ENCODE measurements around the gene TCAIM.
"Not testable (repeated sequence)": the region's sequence is repeated elsewhere in the genome, so short reads cannot be mapped to it uniquely, and the experiment has no call there.

The TCAIM gene

DNA sequence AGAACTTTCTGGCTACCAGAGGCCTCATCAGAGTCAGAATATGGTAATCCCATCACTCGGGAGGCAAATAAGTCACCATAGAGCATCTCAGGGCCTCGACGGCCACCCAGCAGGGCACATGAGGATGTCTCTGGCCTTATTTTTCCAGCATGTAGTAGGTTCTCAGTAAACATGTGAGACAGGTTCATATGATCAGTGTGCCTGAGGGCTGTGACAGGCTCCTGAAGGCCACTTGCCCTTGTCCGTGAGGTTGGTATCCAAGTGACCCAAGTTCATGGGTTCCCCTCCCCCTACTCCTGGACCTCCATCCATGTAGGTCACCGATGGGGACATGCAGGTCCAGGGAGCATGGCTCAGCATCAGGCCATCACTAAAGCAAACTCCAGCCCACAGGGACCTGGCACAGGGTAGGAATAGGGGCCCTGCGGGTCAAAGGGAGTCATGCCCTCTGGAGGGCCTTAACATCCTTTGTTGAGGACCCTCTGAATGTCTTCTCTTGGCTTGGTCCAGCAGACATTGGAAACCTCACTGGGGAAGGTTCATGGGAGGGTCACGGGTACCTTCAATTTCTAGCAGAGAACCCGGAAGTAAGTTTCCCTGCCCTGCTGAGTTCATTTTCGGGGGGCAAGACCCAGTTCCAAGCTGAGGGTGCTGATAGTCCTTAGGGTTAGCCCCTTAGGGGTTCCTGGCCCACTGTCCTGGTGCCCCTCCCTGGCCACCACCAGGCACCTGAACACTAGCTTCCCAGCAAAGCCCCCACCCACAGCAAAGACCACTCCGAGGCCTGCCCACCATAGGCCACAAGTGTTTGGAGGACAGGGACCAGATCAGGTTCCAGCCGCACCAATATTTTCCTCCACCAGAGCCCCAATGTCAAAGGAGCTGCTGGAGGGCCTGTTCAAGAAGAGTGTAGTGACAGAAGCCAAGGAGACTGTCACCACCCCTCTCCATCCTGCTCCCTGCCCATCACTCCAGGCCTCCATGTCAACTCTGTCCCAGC, 77.8 kb downstream of the TCAIM start:
- FAIRE-seq, result no peak

- FAIRE-seq, result not testable (repeated sequence)
Observed at GRCh38 chr3:44418118-44418517, 79.6 kb downstream of the TCAIM start.

- no peak for FAIRE-seq
Observed at GRCh38 chr3:44418549-44418948, 80.0 kb downstream of the TCAIM start.

- FAIRE-seq, result no peak
Observed at GRCh38 chr3:44419116-44419922, 80.8 kb downstream of the TCAIM start.

DNA sequence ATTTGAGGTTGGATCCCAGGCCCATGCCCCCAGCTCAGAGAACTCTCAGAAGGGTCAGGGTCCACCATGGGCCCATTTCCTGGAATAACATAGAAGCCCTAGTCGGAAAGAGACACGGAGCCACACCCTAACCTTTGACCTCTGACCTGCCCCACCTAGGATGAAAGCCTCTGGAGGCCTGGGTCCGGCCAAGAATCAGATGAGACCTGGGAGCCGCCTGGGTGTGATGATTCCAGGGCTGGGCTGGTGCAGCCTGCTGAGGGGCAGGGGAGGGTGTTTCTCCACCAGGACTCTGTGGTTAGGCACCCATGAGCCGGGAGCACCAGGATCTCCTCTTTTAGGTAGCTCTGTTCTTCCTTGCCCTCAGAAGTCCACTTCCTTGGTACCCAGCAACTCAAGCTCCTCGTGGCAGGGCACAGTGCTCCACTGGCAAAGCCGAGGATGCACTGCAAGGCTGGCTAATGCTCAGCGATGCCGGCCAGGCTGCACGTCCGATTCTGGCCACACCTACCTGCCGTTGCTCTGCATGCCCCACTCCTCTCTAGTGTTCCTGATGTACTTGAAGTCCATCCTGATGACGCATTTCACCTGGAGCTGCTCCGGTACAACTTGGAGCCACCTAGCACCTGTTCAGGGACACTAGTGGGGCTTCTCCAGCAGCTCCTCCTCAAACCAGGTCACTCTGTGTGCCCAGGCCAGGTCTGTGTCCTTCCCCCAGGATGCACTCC, 81.5 kb downstream of the TCAIM start:
- FAIRE-seq, result no peak

DNA sequence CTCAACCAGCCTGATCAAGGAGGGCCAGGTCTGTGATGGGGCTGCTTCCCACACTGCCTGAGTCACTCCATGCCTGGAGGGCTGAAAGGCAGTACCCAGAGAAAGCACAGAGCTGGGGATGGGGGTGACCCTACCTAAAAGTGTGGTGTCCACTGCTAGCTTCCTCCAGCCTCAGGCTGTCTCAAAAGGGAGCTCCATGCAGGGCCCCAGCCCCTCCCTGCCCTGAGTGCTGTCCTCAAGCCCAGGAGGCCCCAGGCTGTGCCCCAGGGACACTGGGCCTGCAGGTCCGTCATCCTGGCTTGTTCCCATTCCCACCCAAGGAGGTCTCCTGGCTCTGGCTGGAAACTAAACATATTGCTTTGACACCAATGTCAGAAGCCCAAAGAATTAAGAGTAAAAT, 82.1 kb downstream of the TCAIM start:
- FAIRE-seq, result no peak

DNA sequence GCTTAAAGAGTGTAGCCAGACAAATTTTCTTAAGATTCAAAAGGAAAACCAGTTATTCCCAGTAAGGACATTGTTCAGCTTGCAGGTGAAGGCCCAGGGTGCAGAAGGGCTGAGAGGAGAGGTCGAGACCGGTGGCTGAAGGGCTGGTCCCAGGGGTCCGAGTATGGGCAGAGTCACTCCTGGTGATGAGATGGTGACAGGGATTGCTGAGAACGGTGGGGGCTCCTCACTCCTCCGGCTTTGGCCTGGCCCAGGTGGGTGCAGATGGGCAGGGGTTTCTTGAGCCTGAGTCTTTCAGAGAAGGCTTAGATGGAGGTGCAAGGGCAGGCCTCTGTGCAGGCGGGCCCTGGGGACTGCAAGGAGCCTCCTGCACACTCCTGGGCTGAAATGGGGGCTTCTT, 82.7 kb downstream of the TCAIM start:
- no peak for FAIRE-seq

DNA sequence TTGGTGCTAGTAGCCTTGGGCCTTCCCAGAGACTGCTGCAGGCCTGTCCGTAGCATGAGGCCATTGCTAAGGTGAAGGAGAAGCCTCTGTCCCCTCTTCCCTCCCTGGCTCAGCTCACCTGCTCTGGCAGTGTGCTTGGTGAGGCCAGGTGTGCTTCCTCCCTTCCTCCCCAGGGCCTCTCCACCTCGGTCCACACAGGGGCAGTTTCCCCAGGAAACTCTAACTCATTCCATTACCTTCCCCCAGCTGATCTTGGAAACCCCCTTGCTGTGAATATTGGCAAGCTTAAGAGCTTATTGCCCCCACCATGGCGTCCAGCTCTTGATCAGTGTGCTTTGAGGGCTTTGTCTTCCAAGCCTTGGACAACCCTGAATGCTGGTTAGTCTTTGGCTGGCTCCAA, 86.2 kb downstream of the TCAIM start:
- no peak for FAIRE-seq

- FAIRE-seq, result no peak
Observed at GRCh38 chr3:44427683-44428082, 89.1 kb downstream of the TCAIM start.

GRCh38 chr3:44428910-44429309, 90.3 kb downstream of the TCAIM start:
- FAIRE-seq, result no peak

DNA sequence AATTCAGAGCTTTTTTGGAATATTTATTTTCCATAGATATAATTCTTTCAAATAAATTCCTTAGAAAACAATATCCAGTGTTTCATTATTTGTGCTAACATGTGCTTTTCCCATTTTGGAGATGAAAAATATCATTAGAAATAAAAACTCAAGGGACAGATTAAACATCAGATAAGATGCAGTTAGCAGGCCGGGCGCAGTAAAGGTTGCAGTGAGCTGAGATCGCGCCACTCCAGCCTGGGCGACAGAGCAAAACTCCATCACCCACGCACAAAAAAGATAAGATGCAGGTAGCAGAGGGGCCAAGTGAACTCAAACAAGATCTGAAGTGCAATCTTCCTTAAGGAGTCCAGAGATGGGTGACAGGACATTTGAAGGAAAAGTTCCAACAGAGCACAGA, 90.9 kb downstream of the TCAIM start:
- FAIRE-seq, result no peak

GRCh38 chr3:44430466-44430865, 91.9 kb downstream of the TCAIM start:
- no peak for FAIRE-seq

- no peak for FAIRE-seq
Observed at GRCh38 chr3:44434834-44435510, 96.4 kb downstream of the TCAIM start.

- FAIRE-seq, result no peak
Observed at GRCh38 chr3:44436181-44436580, 97.6 kb downstream of the TCAIM start.

DNA sequence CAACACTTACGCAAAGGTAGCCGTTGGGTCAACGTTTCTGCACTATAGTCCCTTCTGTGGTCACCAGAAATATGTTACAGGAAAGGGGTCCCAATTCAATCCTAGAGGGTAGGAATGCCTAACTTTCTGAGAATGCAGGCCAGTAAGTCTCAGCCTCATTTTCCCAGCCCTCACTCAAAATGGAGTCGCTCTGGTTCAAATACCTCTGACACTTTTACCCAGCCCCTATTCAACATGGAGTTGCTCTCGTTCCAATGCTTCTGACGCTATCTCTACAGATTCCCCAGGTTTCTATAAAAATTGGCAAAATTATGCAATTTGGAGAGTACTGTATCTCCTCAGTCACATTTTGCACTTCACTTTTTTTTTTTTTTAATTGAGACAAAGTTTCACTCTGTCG, 99.2 kb downstream of the TCAIM start:
- FAIRE-seq, result no peak

DNA sequence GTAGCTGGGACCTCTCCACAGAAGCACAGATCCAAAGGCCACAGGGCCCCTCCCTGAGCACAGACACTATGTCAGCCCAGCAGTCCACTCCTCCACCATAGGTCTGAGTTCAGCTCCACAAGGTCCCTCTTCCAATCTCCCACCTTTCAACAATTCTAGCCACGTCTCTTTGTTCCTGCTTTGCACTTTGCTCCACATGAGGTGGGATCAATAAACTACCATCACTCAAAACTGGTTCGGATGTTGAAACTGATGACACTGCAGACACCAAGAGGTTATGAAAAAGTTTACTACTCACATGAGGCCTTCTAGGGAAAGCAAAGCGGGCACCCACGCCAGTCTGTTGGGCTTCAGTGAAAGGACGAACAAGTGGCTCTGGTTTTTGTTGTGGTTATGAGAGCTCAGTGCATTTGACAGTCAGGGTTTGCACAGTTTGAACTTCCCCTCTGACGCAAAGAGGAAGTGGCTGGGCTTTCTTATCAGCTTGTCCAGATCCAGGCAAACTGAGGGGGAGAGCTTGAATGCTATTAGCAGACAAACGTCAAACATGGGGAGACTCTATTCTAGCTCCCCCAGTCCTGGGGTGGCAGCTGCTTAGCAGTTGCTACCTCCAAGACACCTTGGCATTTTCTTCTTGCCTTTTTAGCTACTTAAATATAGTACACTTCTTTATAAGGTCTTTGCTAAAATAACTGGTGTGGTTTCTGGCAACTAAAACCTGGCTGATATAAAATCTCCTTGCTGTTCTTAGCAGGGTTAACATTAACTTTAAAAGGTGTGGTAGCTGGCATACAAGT, 101.1 kb downstream of the TCAIM start:
- FAIRE-seq, result no peak

DNA sequence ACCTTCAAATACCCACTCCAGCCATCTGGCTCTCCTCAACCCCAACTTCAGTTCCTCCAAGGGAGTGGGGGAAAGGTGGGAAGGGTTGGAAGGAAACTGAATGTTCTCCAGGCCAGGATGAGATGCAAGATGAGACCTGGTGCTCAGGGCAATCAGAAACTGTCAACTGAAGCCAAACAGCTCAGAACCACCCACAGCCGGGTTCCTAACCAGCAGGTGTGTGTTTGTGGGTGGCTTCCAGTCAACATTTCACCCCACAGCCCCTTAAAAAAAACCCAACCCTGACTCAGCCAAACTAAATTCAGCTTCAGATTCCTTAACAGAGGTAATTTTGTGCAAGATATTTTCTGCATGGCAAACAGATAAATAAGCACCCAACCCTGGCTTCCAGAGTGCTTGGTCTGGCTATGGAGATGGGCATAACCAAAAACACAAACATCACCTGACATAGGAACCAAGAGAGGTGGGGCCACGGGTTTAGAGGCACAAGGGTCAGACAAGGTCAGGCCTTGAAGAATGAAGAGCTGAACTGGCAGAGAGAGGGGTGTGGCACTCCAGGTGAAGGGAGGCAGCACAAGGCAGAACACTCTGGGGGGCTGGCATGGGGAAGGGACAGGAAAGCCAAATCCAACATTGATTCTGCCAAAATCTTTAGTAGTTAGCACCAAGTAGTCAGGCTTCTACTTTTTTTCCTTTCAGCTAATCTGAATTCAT, 104.2 kb downstream of the TCAIM start:
- no peak for FAIRE-seq

DNA sequence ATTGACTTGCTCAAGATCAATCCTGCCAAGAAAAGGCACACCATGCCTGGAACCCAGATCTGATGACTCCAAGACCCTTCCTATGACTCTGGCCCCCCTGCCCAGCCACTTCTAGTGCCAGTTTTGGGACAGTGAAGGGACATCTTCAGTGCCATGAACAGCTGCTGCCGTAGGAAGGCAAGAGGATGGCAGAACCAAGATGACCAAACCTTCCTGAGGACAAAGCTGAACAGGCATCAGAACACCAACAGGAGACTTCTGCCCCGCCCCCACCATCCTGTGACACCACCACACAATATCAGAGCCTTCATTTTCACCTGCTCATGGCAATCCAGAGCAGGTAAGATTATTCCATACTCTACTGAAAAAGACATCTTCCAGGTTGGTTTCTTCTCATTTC, 105.9 kb downstream of the TCAIM start:
- FAIRE-seq, result no peak

DNA sequence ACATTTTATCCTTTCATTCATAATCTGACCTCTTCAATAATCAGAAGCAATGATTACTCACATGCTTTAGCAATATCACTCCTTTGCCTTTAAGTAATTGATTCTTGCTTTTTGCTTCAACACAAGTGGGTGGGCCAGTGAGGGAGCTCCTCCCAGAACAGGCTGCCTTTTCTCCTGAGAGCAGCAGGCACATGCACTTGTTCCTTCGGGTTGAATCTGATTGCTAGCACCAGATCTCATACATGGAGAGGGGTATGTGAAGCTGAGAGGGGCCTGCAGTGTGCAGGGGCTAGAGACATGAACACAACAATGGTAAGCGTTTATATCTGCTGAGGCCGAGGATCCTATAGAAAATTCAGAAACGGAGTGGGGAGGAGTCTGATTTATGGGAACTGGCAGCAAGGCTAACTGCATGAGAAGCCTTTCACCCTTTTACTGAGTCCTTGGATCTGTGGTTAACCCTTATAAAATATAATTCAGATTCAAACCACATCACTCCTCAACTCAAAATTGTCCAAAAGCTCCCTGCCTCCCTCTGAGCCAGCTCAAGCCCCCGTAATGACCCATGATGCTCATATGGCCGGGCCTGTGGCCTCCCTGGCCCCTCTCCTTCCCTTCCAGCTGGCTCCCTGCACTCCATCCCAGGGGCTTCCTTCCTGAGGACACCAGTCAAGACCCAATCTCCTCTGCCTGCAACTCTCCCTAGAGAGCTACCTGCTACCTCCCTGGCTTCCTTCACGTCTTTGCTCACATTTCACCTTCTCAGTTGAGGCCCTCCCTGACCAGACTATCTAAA, 106.5 kb downstream of the TCAIM start:
- FAIRE-seq, result no peak

DNA sequence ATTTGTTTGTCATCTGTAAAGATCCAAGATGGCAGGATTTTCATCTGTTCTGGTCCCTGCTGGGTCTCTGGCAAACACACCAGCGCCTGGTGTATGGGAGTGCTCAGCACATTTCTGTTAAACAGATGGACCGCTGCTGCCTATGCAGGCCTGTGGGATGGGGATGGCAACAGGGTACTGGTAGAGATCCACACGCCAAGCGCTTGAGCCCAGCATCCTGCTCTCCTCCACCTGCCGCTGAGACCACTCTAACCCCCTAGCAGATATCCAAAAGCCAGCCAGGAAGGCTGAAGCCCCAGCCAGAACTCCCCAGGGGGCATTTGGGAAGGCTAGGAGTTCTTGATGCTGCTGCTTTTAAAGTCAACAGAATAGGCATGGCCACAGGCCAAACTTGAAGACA, 107.2 kb downstream of the TCAIM start:
- FAIRE-seq, result no peak

All from colon (tissue), 2 donors.